C4-2B (cell line): ENCODE data around the gene PLBD2.

ENCODE experiments used
- CTCF ChIP-seq: fragments of 450-650 bp; conservative IDR thresholded peaks from 2 replicates; pipeline ENCODE4 v1.5.1; 2017; ENCODE audit warnings: mild to moderate bottlenecking
- ZFX ChIP-seq: fragments of 450-650 bp; IDR thresholded peaks from 2 replicates; pipeline ENCODE4 v1.6.1; 2017

GRCh38 chr12:113310489-113310888 is 47.9 kb upstream of the PLBD2 start:
- TF ChIP-seq CTCF (no peak), ZFX (no peak)
